Kidney epithelial cell (primary cell): ENCODE measurements around the gene CLEC4M. TPM values are rescaled to one million over a fixed set of nuclear protein-coding genes. Genes with fewer than 3 reads are reported as not detected.
"Not testable (repeated sequence)": the region's sequence is repeated elsewhere in the genome, so short reads cannot be mapped to it uniquely, and the experiment has no call there.

Experiments
- DNase-seq: peaks from one replicate; pipeline ENCODE4 v3.0.0-alpha.2; 2010; ENCODE audit warnings: low read depth
- H3K27me3 ChIP-seq: 2 replicates; pipeline ENCODE4 v1.6.0; 2011; ENCODE audit warnings: low read length; ENCODE audit not compliant: control insufficient read depth, insufficient read depth
- H3K36me3 ChIP-seq: 2 replicates; pipeline ENCODE4 v1.5.1; 2011; ENCODE audit warnings: low read length; ENCODE audit not compliant: control insufficient read depth, insufficient read depth
- H3K4me3 ChIP-seq: 2 replicates; pipeline ENCODE4 v1.5.1; 2011; ENCODE audit warnings: low read depth, mild to moderate bottlenecking, control low read depth, low read length
- total RNA-seq: library from RNA; depleted of rRNA; stranded (reverse); fragments of >200 nt; gene quantifications from 2 replicates; pipeline ENCODE4 v1.2.3, GENCODE V29; 2015
- TF ChIP-seq, protein P1 (sequence below): IDR thresholded peaks from 2 replicates; pipeline ENCODE4 v1.5.1; 2011; ENCODE audit warnings: mild to moderate bottlenecking, moderate library complexity, low read length, control low read depth, inconsistent platforms; ENCODE audit not compliant: insufficient read depth, poor library complexity, severe bottlenecking

The CLEC4M gene
- total RNA-seq, 1 donor from 2014 or later: not detected

DNA sequence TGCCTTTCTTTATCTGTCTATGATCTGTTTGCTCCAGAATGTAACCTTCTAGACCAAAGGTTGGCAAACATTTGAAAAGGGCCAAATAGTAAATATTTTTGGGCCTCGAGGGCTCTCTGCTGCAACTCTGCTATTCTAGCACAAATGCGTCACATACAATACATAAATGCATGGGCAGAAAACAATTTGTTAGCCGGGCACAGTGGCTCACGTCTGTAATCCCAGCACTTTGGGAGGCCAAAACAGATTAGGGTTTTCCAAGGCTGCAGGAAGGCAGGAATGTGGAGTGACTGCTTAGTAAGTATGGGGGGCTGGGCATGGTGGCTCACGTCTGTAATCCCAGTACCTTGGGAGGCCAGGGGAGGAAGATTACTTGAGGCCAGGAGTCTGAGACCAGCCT is 45.1 kb downstream of the CLEC4M start:
- no peak overlapping the region for H3K4me3 ChIP-seq
- no peak for DNase-seq
- TF ChIP-seq, protein P1, sequence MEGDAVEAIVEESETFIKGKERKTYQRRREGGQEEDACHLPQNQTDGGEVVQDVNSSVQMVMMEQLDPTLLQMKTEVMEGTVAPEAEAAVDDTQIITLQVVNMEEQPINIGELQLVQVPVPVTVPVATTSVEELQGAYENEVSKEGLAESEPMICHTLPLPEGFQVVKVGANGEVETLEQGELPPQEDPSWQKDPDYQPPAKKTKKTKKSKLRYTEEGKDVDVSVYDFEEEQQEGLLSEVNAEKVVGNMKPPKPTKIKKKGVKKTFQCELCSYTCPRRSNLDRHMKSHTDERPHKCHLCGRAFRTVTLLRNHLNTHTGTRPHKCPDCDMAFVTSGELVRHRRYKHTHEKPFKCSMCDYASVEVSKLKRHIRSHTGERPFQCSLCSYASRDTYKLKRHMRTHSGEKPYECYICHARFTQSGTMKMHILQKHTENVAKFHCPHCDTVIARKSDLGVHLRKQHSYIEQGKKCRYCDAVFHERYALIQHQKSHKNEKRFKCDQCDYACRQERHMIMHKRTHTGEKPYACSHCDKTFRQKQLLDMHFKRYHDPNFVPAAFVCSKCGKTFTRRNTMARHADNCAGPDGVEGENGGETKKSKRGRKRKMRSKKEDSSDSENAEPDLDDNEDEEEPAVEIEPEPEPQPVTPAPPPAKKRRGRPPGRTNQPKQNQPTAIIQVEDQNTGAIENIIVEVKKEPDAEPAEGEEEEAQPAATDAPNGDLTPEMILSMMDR: no peak

DNA sequence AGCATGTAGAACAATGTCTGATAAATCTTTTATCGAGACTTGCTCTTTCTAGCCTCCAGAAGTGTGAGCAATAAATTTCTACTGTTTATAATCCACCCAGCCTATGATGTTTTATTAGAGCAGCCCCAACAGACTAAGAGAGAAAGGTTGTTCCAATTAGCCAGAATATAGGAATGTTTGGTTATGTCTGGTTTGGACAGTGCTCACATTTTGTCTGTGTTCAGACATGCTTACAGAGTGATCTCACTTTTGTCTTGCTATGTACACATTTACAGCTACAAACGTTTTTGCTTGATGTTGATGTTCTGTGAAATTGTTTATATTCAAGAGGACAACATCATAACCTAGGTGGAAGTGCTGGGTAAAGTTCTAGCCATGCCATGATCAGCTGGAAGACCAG is 48.9 kb downstream of the CLEC4M start:
- H3K4me3 ChIP-seq: no peak overlapping the region
- no peaks in the 10 kb centered on the region for H3K27me3 ChIP-seq
- H3K36me3 ChIP-seq: no peaks in the 10 kb centered on the region
- TF ChIP-seq, protein P1: no peak
- no peak for DNase-seq

More for the DNA sequence above, 45.1 kb downstream of the CLEC4M start:
- Histone ChIP-seq H3K27me3 (no peaks in the 10 kb centered on the region), H3K36me3 (no peaks in the 10 kb centered on the region)

DNA sequence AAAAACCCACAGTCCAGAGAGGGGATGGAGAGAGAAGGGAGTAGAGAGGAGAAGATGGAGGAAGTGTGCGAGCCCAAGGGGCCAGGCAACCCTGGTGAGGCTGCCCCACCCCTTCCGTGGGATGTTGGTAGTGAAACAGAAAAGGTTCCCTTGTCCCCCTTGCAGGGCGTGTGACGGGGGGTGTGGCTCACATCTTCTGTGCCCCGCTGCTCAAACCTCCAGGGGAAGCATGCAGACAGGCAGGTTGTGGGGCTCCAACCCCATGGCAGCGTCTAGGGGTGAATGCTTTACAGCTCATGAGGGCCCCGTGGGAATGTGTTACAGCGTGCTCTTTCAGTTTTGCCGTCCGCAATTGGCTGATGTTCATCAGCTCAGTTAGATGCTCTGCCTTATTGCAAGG is 52.3 kb downstream of the CLEC4M start:
- Histone ChIP-seq H3K27me3 (no peaks in the 10 kb centered on the region), H3K36me3 (no peaks in the 10 kb centered on the region), H3K4me3 (no peak overlapping the region)
- DNase-seq: no peak
- TF ChIP-seq, protein P1: no peak

DNA sequence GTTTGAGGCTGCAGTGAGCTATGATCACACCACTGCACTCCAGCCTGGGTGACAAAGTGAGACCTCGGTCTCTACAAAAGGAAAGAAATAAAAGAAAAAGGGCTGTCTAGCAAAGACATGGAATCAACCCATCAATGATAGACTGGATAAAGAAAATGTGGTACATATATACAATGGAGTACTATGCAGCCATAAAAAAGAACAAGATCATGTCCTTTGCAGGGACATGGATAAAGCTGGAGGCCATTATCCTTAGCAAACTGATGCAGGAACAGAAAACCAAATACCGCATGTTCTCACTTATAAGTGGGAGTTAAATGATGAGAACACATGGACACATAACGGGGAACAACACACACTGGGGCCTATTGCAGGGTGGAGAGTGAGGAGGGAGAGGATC is 53.0 kb downstream of the CLEC4M start:
- H3K36me3 ChIP-seq, H3K4me3 ChIP-seq, H3K27me3 ChIP-seq, DNase-seq: not testable (repeated sequence)

DNA sequence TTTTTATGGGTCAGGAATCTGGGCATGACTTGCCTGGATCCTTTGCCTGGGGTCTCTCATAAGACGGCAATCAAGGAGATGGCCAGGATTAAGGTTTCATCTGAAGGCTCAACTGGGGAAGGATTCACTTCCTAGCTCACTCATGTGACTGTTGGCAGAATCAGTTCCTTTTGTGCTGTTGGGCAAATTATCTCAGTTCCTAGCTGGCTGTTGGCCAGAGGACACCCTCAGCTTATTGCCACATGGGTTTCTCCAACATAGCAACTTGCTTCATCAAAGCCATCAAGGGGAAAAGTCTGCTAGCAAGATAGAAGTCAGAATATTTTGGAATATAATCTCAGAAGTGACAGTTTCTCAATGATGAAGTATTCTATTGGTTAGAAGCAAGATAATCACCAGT is 54.8 kb downstream of the CLEC4M start:
- DNase-seq: no peak
- TF ChIP-seq, protein P1: no peak
- Histone ChIP-seq H3K4me3 (no peak overlapping the region), H3K27me3 (no peaks in the 10 kb centered on the region), H3K36me3 (no peaks in the 10 kb centered on the region)

DNA sequence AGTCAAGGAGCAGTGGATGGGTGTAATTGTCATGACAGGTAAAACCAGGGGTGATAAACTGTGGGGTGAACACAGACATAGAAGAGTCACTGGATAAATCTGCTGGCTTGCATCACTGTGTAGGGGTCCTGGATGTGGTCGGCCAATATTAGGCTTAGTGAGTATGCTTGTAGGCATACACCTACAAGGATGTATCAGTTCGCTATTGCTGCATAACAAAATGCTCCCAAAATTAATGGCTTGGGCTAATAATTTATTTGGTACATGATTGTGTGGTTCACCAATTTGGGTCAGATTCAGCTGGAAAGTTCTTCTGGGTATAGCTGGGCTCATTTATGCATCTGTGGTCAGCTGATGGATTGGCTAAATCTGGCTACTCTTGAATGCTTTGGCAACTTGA is 55.8 kb downstream of the CLEC4M start:
- TF ChIP-seq, protein P1: no peak
- no peaks in the 10 kb centered on the region for H3K36me3 ChIP-seq
- no peak for DNase-seq
- H3K4me3 ChIP-seq: no peak overlapping the region
- no peaks in the 10 kb centered on the region for H3K27me3 ChIP-seq

Other genes with a start within 250 kb of the CLEC4M start
- 67.4 and 76.1 TPM in 2 replicates for gene ZNF358, start 247.1 kb upstream of the CLEC4M start, total RNA-seq
- gene MCOLN1, start 240.6 kb upstream of the CLEC4M start, total RNA-seq: 13.7 and 15.3 TPM in 2 replicates
- 134 and 163 TPM in 2 replicates for gene PNPLA6, start 227.5 kb upstream of the CLEC4M start, total RNA-seq
- gene CAMSAP3, start 167.4 kb upstream of the CLEC4M start, total RNA-seq: 12.6 and 17.2 TPM in 2 replicates
- 48.1 and 53.5 TPM in 2 replicates for gene XAB2, start 133.7 kb upstream of the CLEC4M start, total RNA-seq
- gene PET100, start 133.4 kb upstream of the CLEC4M start, total RNA-seq: 9.9 and 30.2 TPM in 2 replicates
- 0.75 TPM in 1 of 2 replicates, not detected in the other for gene PCP2, start 129.5 kb upstream of the CLEC4M start, total RNA-seq
- 65.7 and 73.9 TPM in 2 replicates for gene STXBP2, start 126.1 kb upstream of the CLEC4M start, total RNA-seq
- gene RETN, start 94.2 kb upstream of the CLEC4M start, total RNA-seq: 1.7 TPM in 1 of 2 replicates, not detected in the other
- not detected in 2 replicates for gene MCEMP1, start 86.2 kb upstream of the CLEC4M start, total RNA-seq
- 117 and 148 TPM in 2 replicates for gene TRAPPC5, start 82.4 kb upstream of the CLEC4M start, total RNA-seq
- not detected in 2 replicates for gene FCER2, start 61.1 kb upstream of the CLEC4M start, total RNA-seq
- gene CLEC4G, start 31.1 kb upstream of the CLEC4M start, total RNA-seq: not detected in 2 replicates
- gene CD209, start 15.7 kb upstream of the CLEC4M start, total RNA-seq: 0.04 and 0.07 TPM in 2 replicates
- 9.9 and 16.4 TPM in 2 replicates for gene EVI5L, start 67.0 kb downstream of the CLEC4M start, total RNA-seq
- gene PRR36, start 111.1 kb downstream of the CLEC4M start, total RNA-seq: 1.0 and 1.2 TPM in 2 replicates
- 11.6 and 15.1 TPM in 2 replicates for gene LRRC8E, start 125.3 kb downstream of the CLEC4M start, total RNA-seq
- gene MAP2K7, start 140.6 kb downstream of the CLEC4M start, total RNA-seq: 15.0 and 19.7 TPM in 2 replicates
- gene TGFBR3L, start 151.6 kb downstream of the CLEC4M start, total RNA-seq: 0.14 and 4.5 TPM in 2 replicates
- 32.0 and 33.3 TPM in 2 replicates for gene SNAPC2, start 157.1 kb downstream of the CLEC4M start, total RNA-seq
- 15.7 and 16.1 TPM in 2 replicates for gene CTXN1, start 162.9 kb downstream of the CLEC4M start, total RNA-seq
- 80.5 and 83.9 TPM in 2 replicates for gene TIMM44, start 180.4 kb downstream of the CLEC4M start, total RNA-seq
- 62.3 and 65.9 TPM in 2 replicates for gene ELAVL1, start 242.4 kb downstream of the CLEC4M start, total RNA-seq